HG03025 (cell line): Measurements from ENCODE around the gene PGF.
"Not testable (repeated sequence)": the region's sequence is repeated elsewhere in the genome, so short reads cannot be mapped to it uniquely, and the experiment has no call there.

Experiments used
- ATAC-seq: cut with Tn5 transposase; IDR thresholded peaks from one replicate; pipeline ENCODE4 v1.9.1; 2021; ENCODE audit warnings: mild to moderate bottlenecking, moderate library complexity; ENCODE audit not compliant: unreplicated experiment, low FRiP score

PGF gene

GRCh38 chr14:74945261-74945851 is 10.0 kb downstream of the PGF start:
- no peak for ATAC-seq

GRCh38 chr14:74942608-74943007 is 12.8 kb downstream of the PGF start:
- no peak for ATAC-seq

- ATAC-seq, result no peak
These were observed 13.2 kb downstream of the PGF start for GRCh38 chr14:74942181-74942580.

GRCh38 chr14:74941676-74942097 is 13.7 kb downstream of the PGF start:
- ATAC-seq, result no peak

GRCh38 chr14:74940956-74941565 is 14.3 kb downstream of the PGF start:
- ATAC-seq, result no peak

GRCh38 chr14:74938531-74939495 is 16.6 kb downstream of the PGF start:
- no peak for ATAC-seq

GRCh38 chr14:74937171-74937570 is 18.2 kb downstream of the PGF start:
- no peak for ATAC-seq

- no peak for ATAC-seq
These were observed 18.7 kb downstream of the PGF start for GRCh38 chr14:74936731-74937130.

- no peak for ATAC-seq
These were observed 19.2 kb downstream of the PGF start for GRCh38 chr14:74936151-74936550.

GRCh38 chr14:74935360-74935680 is 20.1 kb downstream of the PGF start:
- no peak for ATAC-seq

GRCh38 chr14:74934476-74935359 is 20.7 kb downstream of the PGF start:
- no peak for ATAC-seq

GRCh38 chr14:74934041-74934440 is 21.4 kb downstream of the PGF start:
- no peak for ATAC-seq

- ATAC-seq, result not testable (repeated sequence)
These were observed 22.5 kb downstream of the PGF start for GRCh38 chr14:74932936-74933335.

GRCh38 chr14:74932401-74932901 is 22.9 kb downstream of the PGF start:
- no peak for ATAC-seq

- ATAC-seq, result not testable (repeated sequence)
These were observed 23.7 kb downstream of the PGF start for GRCh38 chr14:74931744-74932143.

GRCh38 chr14:74929242-74929641 is 26.2 kb downstream of the PGF start:
- no peak for ATAC-seq

- ATAC-seq, result no peak
These were observed 28.2 kb downstream of the PGF start for GRCh38 chr14:74927225-74927624.

- ATAC-seq, result no peak
These were observed 31.3 kb downstream of the PGF start for GRCh38 chr14:74924061-74924460.

- ATAC-seq, result no peak
These were observed 32.5 kb downstream of the PGF start, which contains the start of gene RPS6KL1 for GRCh38 chr14:74922752-74923401. Gene RPS6KL1, minus strand, starts transcription at chr14:74923260. Its CDS starts 1,719 bp downstream, at chr14:74921541.
